Natural killer cell (primary cell): ENCODE measurements around the gene B4GALT2. TPM values are rescaled to one million over a fixed set of nuclear protein-coding genes. Genes with fewer than 3 reads are reported as not detected.

Source experiments
- ATAC-seq, 3 donors: fragments of 150-1000 bp in 2 of 3; fragments of 200-7000 bp in 1 of 3; cut with Tn5 transposase; 1 replicate in 1 of 3; 2 replicates in 2 of 3; pipeline ENCODE4 v1.10.0; 2021; ENCODE audit warnings: mild to moderate bottlenecking in 2 of 3, moderate library complexity in 2 of 3
- DNase-seq, 2 donors: peaks; one replicate each; pipeline versions ENCODE4 v3.0.0 to v3.0.0-alpha.2; 2013 to 2021; ENCODE audit warnings: mixed read lengths in 1 of 2
- H3K27ac ChIP-seq: one replicate; pipeline ENCODE4 v1.5.1; 2013; ENCODE audit warnings: mild to moderate bottlenecking, low read length
- H3K27me3 ChIP-seq: one replicate; pipeline ENCODE4 v1.6.1; 2013; ENCODE audit warnings: low read length; ENCODE audit not compliant: control insufficient read depth, insufficient read depth
- H3K36me3 ChIP-seq: one replicate; pipeline ENCODE4 v1.6.1; 2013; ENCODE audit warnings: low read length; ENCODE audit not compliant: control insufficient read depth, insufficient read depth
- H3K4me1 ChIP-seq: one replicate; pipeline ENCODE4 v1.6.1; 2013; ENCODE audit warnings: low read length; ENCODE audit not compliant: control insufficient read depth, insufficient read depth
- H3K4me3 ChIP-seq: one replicate; pipeline ENCODE4 v1.5.1; 2013; ENCODE audit warnings: low read length
- H3K9me3 ChIP-seq: one replicate; pipeline ENCODE4 v1.6.1; 2013; ENCODE audit warnings: low read length; ENCODE audit not compliant: control insufficient read depth, insufficient read depth
- H3K27ac Mint-ChIP-seq, 2 donors: one replicate each; pipeline ENCODE4 v1.8.0; 2022; ENCODE audit warnings: mild to moderate bottlenecking in 2 of 2, mixed read lengths in 2 of 2, moderate library complexity in 1 of 2
- H3K27me3 Mint-ChIP-seq, 2 donors: one replicate each; pipeline ENCODE4 v1.8.0; 2022; ENCODE audit warnings: low read depth in 2 of 2, mixed read lengths in 2 of 2
- H3K36me3 Mint-ChIP-seq: one replicate; pipeline ENCODE4 v1.8.0; 2022; ENCODE audit warnings: mixed read lengths
- H3K4me1 Mint-ChIP-seq, 2 donors: one replicate each; pipeline ENCODE4 v1.8.0; 2022; ENCODE audit warnings: mixed read lengths in 2 of 2
- H3K4me3 Mint-ChIP-seq: one replicate; pipeline ENCODE4 v1.8.0; 2022; ENCODE audit warnings: mild to moderate bottlenecking, moderate library complexity, mixed read lengths
- H3K9me3 Mint-ChIP-seq, 2 donors: one replicate each; pipeline ENCODE4 v1.8.0; 2022; ENCODE audit warnings: mixed read lengths in 2 of 2
- CTCF ChIP-seq: fragments of 200-600 bp; IDR thresholded peaks from one replicate; pipeline ENCODE4 v1.8.0; 2022; ENCODE audit warnings: antibody characterized with exemption
- WGBS: methylation state at CpG from one replicate; pipeline ENCODE4 v1.1.7; 2013; ENCODE audit warnings: missing lambda C conversion rate; ENCODE audit not compliant: insufficient coverage; 5-methylcytosine and 5-hydroxymethylcytosine counted together
- intact Hi-C: fragments of 100-400 bp; cut with micrococcal nuclease; formaldehyde crosslinking; loops from one replicate; pipeline ENCODE4 v1.14.2; 2022
- total RNA-seq, 4 donors: library from RNA; stranded (reverse); fragments of 120-200 nt in 1 of 4; gene quantifications; one replicate each; pipeline versions ENCODE4 v1.2.3 to v1.2.4, GENCODE V29; 2013 to 2022

Gene B4GALT2
- total RNA-seq, 3 donors from 2014 or later (not counting 1 experiment from before 2014, with no cell fraction given): 1.5 to 5.5 (median 2.2) TPM

GRCh38 chr1:43961692-43962091 is 17.3 kb upstream of the B4GALT2 start:
- H3K9me3 ChIP-seq: no peaks in the 10 kb centered on the region
- Mint-ChIP-seq H3K27ac (no peak overlapping the region), H3K4me1 (no peaks in the 10 kb centered on the region), H3K36me3 (no peaks in the 10 kb centered on the region), H3K9me3 (no peaks in the 10 kb centered on the region), H3K4me3 (no peak overlapping the region), H3K27me3 (no peaks in the 10 kb centered on the region)
- 92% methylated on average over 3 of the region's 3 CpGs for WGBS
- no peaks in the 10 kb centered on the region for H3K4me1 ChIP-seq
- no peak overlapping the region for H3K27ac ChIP-seq
- ATAC-seq (no peak), DNase-seq (no peak)
- H3K27me3 ChIP-seq: no peaks in the 10 kb centered on the region
- no peak for TF ChIP-seq CTCF
- intact Hi-C loops: no loop called here
- peaks cover 26% of the 10 kb centered on the region for H3K36me3 ChIP-seq
- H3K4me3 ChIP-seq: no peak overlapping the region

- 98% methylated on average over 2 of the region's 2 CpGs for WGBS
- Mint-ChIP-seq H3K4me1 (no peaks in the 10 kb centered on the region), H3K4me3 (no peak overlapping the region), H3K27me3 (no peaks in the 10 kb centered on the region), H3K9me3 (no peaks in the 10 kb centered on the region), H3K36me3 (no peaks in the 10 kb centered on the region), H3K27ac (no peak overlapping the region)
- intact Hi-C loops: no loop called here
- Histone ChIP-seq H3K4me3 (no peak overlapping the region), H3K9me3 (no peaks in the 10 kb centered on the region), H3K4me1 (no peaks in the 10 kb centered on the region), H3K27me3 (no peaks in the 10 kb centered on the region), H3K27ac (no peak overlapping the region), H3K36me3 (peaks cover 22% of the 10 kb centered on the region)
- ATAC-seq: no peak
- no peak for DNase-seq
- TF ChIP-seq CTCF: no peak
These were observed 16.7 kb upstream of the B4GALT2 start for GRCh38 chr1:43962324-43962723.

- no peak overlapping the region for H3K4me3 Mint-ChIP-seq
- Histone ChIP-seq H3K4me1 (no peaks in the 10 kb centered on the region), H3K27ac (no peak overlapping the region), H3K27me3 (no peaks in the 10 kb centered on the region), H3K4me3 (no peak overlapping the region), H3K36me3 (peaks cover 16% of the 10 kb centered on the region), H3K9me3 (no peaks in the 10 kb centered on the region)
- H3K27me3 Mint-ChIP-seq: no peaks in the 10 kb centered on the region
- H3K27ac Mint-ChIP-seq: no peak overlapping the region
- intact Hi-C loops: no loop called here
- DNase-seq: no peak
- ATAC-seq: no peak
- WGBS: 94% methylated on average over 3 of the region's 3 CpGs
- H3K9me3 Mint-ChIP-seq: no peaks in the 10 kb centered on the region
- H3K36me3 Mint-ChIP-seq: no peaks in the 10 kb centered on the region
- no peaks in the 10 kb centered on the region for H3K4me1 Mint-ChIP-seq
- no peak for TF ChIP-seq CTCF
These were observed 16.0 kb upstream of the B4GALT2 start for GRCh38 chr1:43963006-43963405.

- no peaks in the 10 kb centered on the region for H3K9me3 ChIP-seq
- H3K4me1 ChIP-seq: no peaks in the 10 kb centered on the region
- ATAC-seq (no peak), DNase-seq (no peak)
- Mint-ChIP-seq H3K4me3 (no peak overlapping the region), H3K4me1 (no peaks in the 10 kb centered on the region), H3K9me3 (no peaks in the 10 kb centered on the region), H3K36me3 (no peaks in the 10 kb centered on the region), H3K27ac (no peak overlapping the region), H3K27me3 (no peaks in the 10 kb centered on the region)
- TF ChIP-seq CTCF: no peak
- H3K36me3 ChIP-seq: peaks cover 12% of the 10 kb centered on the region
- H3K27me3 ChIP-seq: no peaks in the 10 kb centered on the region
- H3K4me3 ChIP-seq: no peak overlapping the region
- 92% methylated on average over 4 of the region's 5 CpGs for WGBS
- intact Hi-C loops: no loop called here
- H3K27ac ChIP-seq: no peak overlapping the region
These were observed 15.1 kb upstream of the B4GALT2 start for GRCh38 chr1:43963890-43964289.
